NCI-H2081 treated with DMSO at 0.1 percent for 48 hours (cell line): ENCODE results near the gene TPH1.
"Not testable (repeated sequence)": the region's sequence is repeated elsewhere in the genome, so short reads cannot be mapped to it uniquely, and the experiment has no call there.

ENCODE experiments used
- DNase-seq: peaks from one replicate; lab custom pipeline; 2025; lab: John Stamatoyannopoulos, UW

TPH1 gene

GRCh38 chr11:18022419-18022818, 23.6 kb downstream of the TPH1 start:
- DNase-seq: no peak

GRCh38 chr11:18019650-18020049, 26.4 kb downstream of the TPH1 start:
- DNase-seq: no peak

- DNase-seq: no peak
These were observed 29.3 kb downstream of the TPH1 start for GRCh38 chr11:18016789-18017188.

GRCh38 chr11:18014876-18015275, 31.2 kb downstream of the TPH1 start:
- no peak for DNase-seq

GRCh38 chr11:18013790-18014507, 32.1 kb downstream of the TPH1 start:
- DNase-seq: no peak

GRCh38 chr11:18012906-18013781, 32.9 kb downstream of the TPH1 start, which contains the start of gene SERGEF:
TSS of gene SERGEF (minus strand) at chr11:18013047. CDS start at chr11:18013010, 37 bp downstream.
- DNase-seq: peak; percentile 33

GRCh38 chr11:18012122-18012905, 33.8 kb downstream of the TPH1 start:
- no peak for DNase-seq

- no peak for DNase-seq
These were observed 34.4 kb downstream of the TPH1 start for GRCh38 chr11:18011633-18012032.

GRCh38 chr11:18010977-18011586, 35.0 kb downstream of the TPH1 start:
- DNase-seq: no peak

GRCh38 chr11:18010121-18010670, 35.9 kb downstream of the TPH1 start:
- no peak for DNase-seq

- no peak for DNase-seq
These were observed 40.5 kb downstream of the TPH1 start for GRCh38 chr11:18005376-18006129.

- DNase-seq: no peak
These were observed 44.9 kb downstream of the TPH1 start for GRCh38 chr11:18001191-18001590.

- no peak for DNase-seq
These were observed 45.3 kb downstream of the TPH1 start for GRCh38 chr11:18000760-18001159.

GRCh38 chr11:18000128-18000527, 45.9 kb downstream of the TPH1 start:
- DNase-seq: not testable (repeated sequence)
